Mesothelial cell of epicardium (in vitro differentiated cells): ENCODE data around the gene PTPN22. TPM values are rescaled to one million over a fixed set of nuclear protein-coding genes. Genes with fewer than 3 reads are reported as not detected.

Experiments
- DNase-seq, 2 experiments: peaks; one replicate each; pipeline ENCODE4 v3.0.0; 2021; ENCODE audit warnings: low spot score in 2 of 2; ENCODE audit not compliant: unreplicated experiment in 2 of 2
- H3K27ac Mint-ChIP-seq: 2 replicates; pipeline ENCODE4 v1.8.0; 2021; ENCODE audit warnings: mixed read lengths
- H3K27me3 Mint-ChIP-seq: 2 replicates; pipeline ENCODE4 v1.8.0; 2021; ENCODE audit warnings: low read depth, mixed read lengths
- H3K36me3 Mint-ChIP-seq: 2 replicates; pipeline ENCODE4 v1.8.0; 2021; ENCODE audit warnings: mixed read lengths
- H3K4me1 Mint-ChIP-seq: 2 replicates; pipeline ENCODE4 v1.8.0; 2021; ENCODE audit warnings: mixed read lengths
- H3K4me3 Mint-ChIP-seq: 2 replicates; pipeline ENCODE4 v1.8.0; 2021; ENCODE audit warnings: mild to moderate bottlenecking, moderate library complexity, mixed read lengths
- H3K9me3 Mint-ChIP-seq: 2 replicates; pipeline ENCODE4 v1.8.0; 2021; ENCODE audit warnings: mixed read lengths
- CTCF ChIP-seq: fragments of 200-600 bp; sonication (generic); IDR thresholded peaks from one replicate; pipeline ENCODE4 v1.5.0; 2021; ENCODE audit warnings: antibody characterized with exemption; ENCODE audit not compliant: unreplicated experiment
- total RNA-seq: library from RNA; stranded (reverse); gene quantifications from 3 replicates; pipeline ENCODE4 v1.2.1, GENCODE V29; 2021

PTPN22 gene
- total RNA-seq: 0.11 TPM in 1 of 3 replicates, not detected in the others

GRCh38 chr1:113871597-113872113 is at the start of gene PTPN22:
Gene PTPN22 (minus strand): TSS chr1:113871712.
- no peak for DNase-seq
- Mint-ChIP-seq H3K27me3 (no peaks in the 10 kb centered on the region), H3K9me3 (no peaks in the 10 kb centered on the region), H3K4me1 (no peaks in the 10 kb centered on the region), H3K36me3 (no peaks in the 10 kb centered on the region), H3K4me3 (no peak within 1 kb of the TSS), H3K27ac (no peak within 1 kb of the TSS)
- no peak for TF ChIP-seq CTCF

- no peak overlapping the region for H3K27ac Mint-ChIP-seq
- TF ChIP-seq CTCF: no peak
These were observed 46.7 kb upstream of the PTPN22 start for GRCh38 chr1:113918243-113918642.

GRCh38 chr1:113917400-113918082 is 46.0 kb upstream of the PTPN22 start:
- H3K27ac Mint-ChIP-seq: no peak overlapping the region
- H3K36me3 Mint-ChIP-seq: no peaks in the 10 kb centered on the region
- H3K9me3 Mint-ChIP-seq: no peaks in the 10 kb centered on the region
- TF ChIP-seq CTCF: no peak
- DNase-seq: no peak
- no peak overlapping the region for H3K4me3 Mint-ChIP-seq
- H3K27me3 Mint-ChIP-seq: peaks cover 2% of the 10 kb centered on the region
- H3K4me1 Mint-ChIP-seq: no peaks in the 10 kb centered on the region

More at GRCh38 chr1:113918243-113918642, 46.7 kb upstream of the PTPN22 start:
- DNase-seq: no peak
- Mint-ChIP-seq H3K36me3 (no peaks in the 10 kb centered on the region), H3K9me3 (no peaks in the 10 kb centered on the region), H3K4me1 (no peaks in the 10 kb centered on the region), H3K27me3 (peaks cover 8% of the 10 kb centered on the region), H3K4me3 (no peak overlapping the region)

- Mint-ChIP-seq H3K9me3 (no peaks in the 10 kb centered on the region), H3K27ac (no peak overlapping the region), H3K4me3 (no peak overlapping the region), H3K27me3 (no peaks in the 10 kb centered on the region), H3K36me3 (no peaks in the 10 kb centered on the region), H3K4me1 (no peaks in the 10 kb centered on the region)
- no peak for TF ChIP-seq CTCF
- no peak for DNase-seq
These were observed 45.5 kb upstream of the PTPN22 start for GRCh38 chr1:113916974-113917373.

GRCh38 chr1:113913887-113914664 is 42.6 kb upstream of the PTPN22 start:
- Mint-ChIP-seq H3K4me3 (no peak overlapping the region), H3K27me3 (no peaks in the 10 kb centered on the region), H3K4me1 (no peaks in the 10 kb centered on the region), H3K9me3 (no peaks in the 10 kb centered on the region), H3K36me3 (peaks cover 3% of the 10 kb centered on the region), H3K27ac (no peak overlapping the region)
- no peak for TF ChIP-seq CTCF
- no peak for DNase-seq
